ENCODE results near the gene MCTP1.

- TF ChIP-seq CTCF (conservative IDR thresholded peaks at IDR 0.05; ENCODE audit: low read depth, low read length) (no peak), EZH2phosphoT487 (IDR thresholded peaks at IDR 0.05; ENCODE audit: borderline replicate concordance, low read length) (no peak), EZH2 (IDR thresholded peaks at IDR 0.05; ENCODE audit: low read length, unreplicated experiment) (no peak)
Observed at GRCh38 chr5:94811331-94811730, 473.6 kb downstream of the MCTP1 start.
